Spleen (tissue), 11 donors: ENCODE measurements around the gene RAMP3. TPM values are rescaled to one million over a fixed set of nuclear protein-coding genes. Genes with fewer than 3 reads are reported as not detected.

ENCODE experiments used
- DNase-seq: peaks from one replicate; pipeline ENCODE4 v3.0.0-alpha.2; 2020
- H3K27ac ChIP-seq, 8 donors: fragments of 200-600 bp; sonication (generic) in 7 of 8; 1 replicate in 4 of 8; 2 replicates in 4 of 8; pipeline versions ENCODE4 v1.5.0 to v1.8.0; 2016 to 2021; ENCODE audit warnings: inconsistent platforms in 4 of 8, mild to moderate bottlenecking in 4 of 8, moderate library complexity in 1 of 8
- H3K27me3 ChIP-seq, 7 donors: fragments of 200-600 bp; sonication (generic) in 6 of 7; replicated peaks in 1 of 7; 1 replicate in 4 of 7; 2 replicates in 3 of 7; pipeline versions ENCODE4 v1.5.0 to v1.8.0; 2016 to 2021; ENCODE audit warnings: inconsistent platforms in 3 of 7, mild to moderate bottlenecking in 1 of 7
- H3K36me3 ChIP-seq, 6 donors: fragments of 200-600 bp; sonication (generic) in 5 of 6; 1 replicate in 4 of 6; 2 replicates in 2 of 6; pipeline versions ENCODE4 v1.5.0 to v1.8.0; 2016 to 2021; ENCODE audit warnings: inconsistent platforms in 2 of 6
- H3K4me1 ChIP-seq, 6 donors: fragments of 200-600 bp; sonication (generic) in 5 of 6; 1 replicate in 3 of 6; 2 replicates in 3 of 6; pipeline versions ENCODE4 v1.5.0 to v1.8.0; 2016 to 2021; ENCODE audit warnings: inconsistent platforms in 3 of 6
- H3K4me3 ChIP-seq, 8 donors: fragments of 200-600 bp; sonication (generic) in 7 of 8; 1 replicate in 4 of 8; 2 replicates in 4 of 8; pipeline versions ENCODE4 v1.5.0 to v1.8.0; 2016 to 2021; ENCODE audit warnings: inconsistent platforms in 4 of 8, mild to moderate bottlenecking in 4 of 8, moderate library complexity in 2 of 8
- H3K9me3 ChIP-seq, 8 donors: fragments of 200-600 bp; sonication (generic) in 7 of 8; 1 replicate in 4 of 8; 2 replicates in 4 of 8; pipeline versions ENCODE4 v1.5.0 to v1.8.0; 2016 to 2021; ENCODE audit warnings: inconsistent platforms in 4 of 8
- POLR2A ChIP-seq, 3 donors: fragments of 450-650 bp; IDR thresholded peaks; one replicate each; pipeline ENCODE4 v1.5.1; 2017; ENCODE audit warnings: antibody characterized with exemption in 3 of 3, mild to moderate bottlenecking in 1 of 3
- POLR2AphosphoS5 ChIP-seq, 3 donors: sonication (generic); formaldehyde crosslinking; IDR thresholded peaks; one replicate each; pipeline ENCODE4 v1.5.1; 2017; ENCODE audit warnings: antibody characterized with exemption in 3 of 3
- WGBS, 5 donors: extraction: QIAGEN DNeasy Blood & Tissue Kit in 3 of 5; methylation state at CpG; one replicate each; pipeline versions ENCODE4 v1.1.5 to v1.1.7; 2013 to 2018; 5-methylcytosine and 5-hydroxymethylcytosine counted together
- intact Hi-C: fragments of 100-400 bp; cut with DNase I; formaldehyde crosslinking; loops from one replicate; pipeline ENCODE4 v1.15.0; 2023; ENCODE audit warnings: low total_unique reads
- polyA plus RNA-seq, 3 donors: library from polyadenylated mRNA; stranded (reverse); fragments of 200-250 nt; gene quantifications; one replicate each; pipeline ENCODE4 v1.2.1, GENCODE V29; 2013
- total RNA-seq, 7 donors: library from RNA; depleted of rRNA in 3 of 7; stranded (reverse); fragments of >200 nt in 3 of 7; fragmentation: NEBNext Ultra II Directional in 4 of 7; extraction: Animal tissue kit (Norgen Biotek cat#: 25700) in 4 of 7; gene quantifications; one replicate each; pipeline versions ENCODE4 v1.1.0 to v1.2.1, GENCODE V29; 2016 to 2021
- TF ChIP-seq, protein P1 (sequence below), 11 experiments: fragments of 200-600 bp in 7 of 11; fragments of 450-650 bp in 4 of 11; sonication (generic) in 4 of 11; IDR thresholded peaks in 8 of 11; conservative IDR thresholded peaks in 3 of 11; 1 replicate in 7 of 11; 2 replicates in 4 of 11; pipeline versions ENCODE4 v1.4.0 to v1.8.0; 2016 to 2021; ENCODE audit warnings: antibody characterized with exemption in 11 of 11, inconsistent platforms in 4 of 11, mild to moderate bottlenecking in 1 of 11
- donor health status: healthy with polysubstance abuse.
- donor health status: DM: no; HTN: no; CAD: no; lungs with moderate emphysema.
- donor health status: DM: no; HTN: no; CAD: no.
- donor health status: Bipolar disorder and iron deficiency.
- donor health status: healthy.
- donor health status: DM: no; HTN: no; CAD: no.
- donor health status: DM: yes; HTN: yes; CAD: no.

Gene RAMP3
- total and polyA plus RNA-seq, 10 donors: 6.3 to 27.8 (median 13.6) TPM

DNA sequence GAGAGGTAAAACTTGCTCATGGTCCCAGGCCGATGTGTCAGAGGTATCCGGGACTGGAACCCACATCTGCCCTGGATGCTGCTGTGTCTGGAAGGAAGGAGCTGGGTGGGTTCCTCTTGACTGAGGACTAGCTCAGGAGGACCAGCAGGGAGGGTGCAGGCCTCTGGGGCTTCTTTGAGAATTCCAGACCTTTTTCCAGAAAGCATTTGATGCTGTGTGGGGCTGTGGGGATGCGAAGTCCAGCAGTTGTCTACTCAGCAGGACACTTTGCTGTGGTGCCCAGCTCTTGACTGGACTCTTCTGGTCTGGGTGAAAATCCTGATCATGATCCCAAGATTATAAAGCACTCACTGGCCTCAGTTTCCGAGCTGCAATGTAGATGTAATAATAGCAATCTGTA lies 1.7 kb downstream of the RAMP3 start:
- Histone ChIP-seq H3K9me3 (peaks cover 0 to 8% (median 6%) of the 10 kb centered on the region in 8 donors), H3K4me1 (peaks cover 0 to 35% (median 12%) of the 10 kb centered on the region in 6 donors), H3K27ac (no peak overlapping the region), H3K4me3 (no peak overlapping the region), H3K36me3 (no peaks in the 10 kb centered on the region), H3K27me3 (peaks cover 0 to 47% (median 21%) of the 10 kb centered on the region in 7 donors)
- 91 to 97% (median 94%) methylated on average over 4 of the region's 4 CpGs for WGBS, 5 donors
- intact Hi-C loops: loop anchor here (10.0 kb wide), 1 partner anchor 696 kb away; no protein-coding TSS in a partner anchor
- TF ChIP-seq POLR2AphosphoS5 (IDR thresholded peaks at IDR 0.05) (no peak), POLR2A (IDR thresholded peaks at IDR 0.05) (no peak)
- TF ChIP-seq, protein P1, sequence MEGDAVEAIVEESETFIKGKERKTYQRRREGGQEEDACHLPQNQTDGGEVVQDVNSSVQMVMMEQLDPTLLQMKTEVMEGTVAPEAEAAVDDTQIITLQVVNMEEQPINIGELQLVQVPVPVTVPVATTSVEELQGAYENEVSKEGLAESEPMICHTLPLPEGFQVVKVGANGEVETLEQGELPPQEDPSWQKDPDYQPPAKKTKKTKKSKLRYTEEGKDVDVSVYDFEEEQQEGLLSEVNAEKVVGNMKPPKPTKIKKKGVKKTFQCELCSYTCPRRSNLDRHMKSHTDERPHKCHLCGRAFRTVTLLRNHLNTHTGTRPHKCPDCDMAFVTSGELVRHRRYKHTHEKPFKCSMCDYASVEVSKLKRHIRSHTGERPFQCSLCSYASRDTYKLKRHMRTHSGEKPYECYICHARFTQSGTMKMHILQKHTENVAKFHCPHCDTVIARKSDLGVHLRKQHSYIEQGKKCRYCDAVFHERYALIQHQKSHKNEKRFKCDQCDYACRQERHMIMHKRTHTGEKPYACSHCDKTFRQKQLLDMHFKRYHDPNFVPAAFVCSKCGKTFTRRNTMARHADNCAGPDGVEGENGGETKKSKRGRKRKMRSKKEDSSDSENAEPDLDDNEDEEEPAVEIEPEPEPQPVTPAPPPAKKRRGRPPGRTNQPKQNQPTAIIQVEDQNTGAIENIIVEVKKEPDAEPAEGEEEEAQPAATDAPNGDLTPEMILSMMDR (IDR thresholded peaks at IDR 0.05 in 8 of 11, conservative IDR thresholded peaks at IDR 0.05 in 3 of 11): no peak
- DNase-seq: peak; percentile 31

DNA sequence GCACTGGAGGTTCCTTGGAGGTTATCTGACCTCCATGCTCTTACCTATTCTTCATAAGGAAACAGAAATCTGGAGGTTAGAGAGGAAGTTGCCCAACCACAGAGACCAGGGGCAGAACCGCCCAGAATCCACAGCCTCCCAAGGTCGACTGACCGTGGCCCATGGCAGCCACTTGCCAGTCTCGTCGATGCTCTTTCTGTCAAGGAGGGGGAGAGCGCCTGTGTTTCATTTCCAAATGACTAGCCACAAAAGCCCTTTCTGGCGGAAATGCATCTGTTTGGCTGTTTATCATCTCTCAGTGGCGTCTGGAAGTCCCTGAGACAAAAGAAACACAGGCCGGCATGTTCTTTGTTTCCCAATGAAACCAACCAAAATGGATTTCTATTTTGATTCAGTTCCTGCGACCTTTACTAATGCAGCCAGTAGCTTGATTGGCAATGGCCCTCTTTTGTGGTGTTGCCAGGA lies 2.9 kb downstream of the RAMP3 start:
- H3K36me3 ChIP-seq: no peaks in the 10 kb centered on the region
- 31 to 46% (median 36%) methylated on average over 10 of the region's 10 CpGs for WGBS, 5 donors
- H3K27me3 ChIP-seq: peaks cover 0 to 41% (median 21%) of the 10 kb centered on the region in 7 donors
- no peak overlapping the region for H3K4me3 ChIP-seq
- peak; percentile 75 for DNase-seq
- intact Hi-C loops: no loop called here
- peak overlapping the region in 1 of 8 donors; percentile 31 for H3K27ac ChIP-seq
- peaks cover 0 to 26% (median 6%) of the 10 kb centered on the region in 6 donors for H3K4me1 ChIP-seq
- TF ChIP-seq POLR2A (IDR thresholded peaks at IDR 0.05) (no peak), POLR2AphosphoS5 (IDR thresholded peaks at IDR 0.05) (no peak)
- TF ChIP-seq, protein P1 (IDR thresholded peaks at IDR 0.05 in 8 of 11, conservative IDR thresholded peaks at IDR 0.05 in 3 of 11): no peak
- peaks cover 0 to 17% (median 12%) of the 10 kb centered on the region in 8 donors for H3K9me3 ChIP-seq

GRCh38 chr7:45161138-45161537 lies 3.5 kb downstream of the RAMP3 start:
- no peak for TF ChIP-seq POLR2AphosphoS5 (IDR thresholded peaks at IDR 0.05)
- TF ChIP-seq, protein P1 (IDR thresholded peaks at IDR 0.05 in 8 of 11, conservative IDR thresholded peaks at IDR 0.05 in 3 of 11): no peak
- TF ChIP-seq POLR2A (IDR thresholded peaks at IDR 0.05): no peak
- peaks cover 0 to 34% (median 21%) of the 10 kb centered on the region in 7 donors for H3K27me3 ChIP-seq
- H3K27ac ChIP-seq: peak overlapping the region in 1 of 8 donors; percentile 31
- DNase-seq: peak; percentile 29
- H3K4me3 ChIP-seq: no peak overlapping the region
- WGBS, 5 donors: 76 to 84% (median 81%) methylated on average over 4 of the region's 4 CpGs
- peaks cover 0 to 17% (median 12%) of the 10 kb centered on the region in 8 donors for H3K9me3 ChIP-seq
- no peaks in the 10 kb centered on the region for H3K36me3 ChIP-seq
- intact Hi-C loops: no loop called here
- peaks cover 0 to 26% (median 6%) of the 10 kb centered on the region in 6 donors for H3K4me1 ChIP-seq

DNA sequence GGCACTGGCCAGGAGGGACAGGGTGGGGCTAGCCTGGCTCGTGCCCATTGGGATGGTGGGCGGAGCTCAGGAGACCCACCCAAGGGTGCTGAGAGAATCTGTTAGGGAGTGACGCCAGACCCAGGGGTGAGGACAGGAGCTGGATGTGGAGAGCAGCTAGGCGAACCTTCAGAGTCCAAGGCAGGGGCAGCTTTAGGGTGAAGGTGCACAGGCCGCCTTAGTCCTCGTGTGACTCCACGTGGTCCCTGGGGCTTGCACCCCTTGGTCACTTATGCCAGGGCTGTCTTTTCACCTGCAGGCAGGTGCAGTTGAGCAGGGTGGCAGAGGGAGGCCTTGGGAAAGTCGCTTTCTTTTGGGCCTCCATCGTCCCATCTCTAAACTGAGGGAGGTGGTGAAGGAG lies 4.3 kb downstream of the RAMP3 start:
- Histone ChIP-seq H3K27ac (no peak overlapping the region), H3K27me3 (peaks cover 0 to 27% (median 17%) of the 10 kb centered on the region in 7 donors), H3K4me3 (no peak overlapping the region), H3K9me3 (peaks cover 0 to 17% (median 12%) of the 10 kb centered on the region in 8 donors), H3K4me1 (peaks cover 0 to 26% (median 6%) of the 10 kb centered on the region in 6 donors), H3K36me3 (no peaks in the 10 kb centered on the region)
- DNase-seq: peak; percentile 47
- intact Hi-C loops: no loop called here
- 88 to 95% (median 89%) methylated on average over 9 of the region's 9 CpGs for WGBS, 5 donors
- TF ChIP-seq POLR2AphosphoS5 (IDR thresholded peaks at IDR 0.05) (no peak), POLR2A (IDR thresholded peaks at IDR 0.05) (no peak)
- TF ChIP-seq, protein P1 (IDR thresholded peaks at IDR 0.05 in 8 of 11, conservative IDR thresholded peaks at IDR 0.05 in 3 of 11): no peak
